ENCODE data around the gene SPPL3.

The SPPL3 gene

DNA sequence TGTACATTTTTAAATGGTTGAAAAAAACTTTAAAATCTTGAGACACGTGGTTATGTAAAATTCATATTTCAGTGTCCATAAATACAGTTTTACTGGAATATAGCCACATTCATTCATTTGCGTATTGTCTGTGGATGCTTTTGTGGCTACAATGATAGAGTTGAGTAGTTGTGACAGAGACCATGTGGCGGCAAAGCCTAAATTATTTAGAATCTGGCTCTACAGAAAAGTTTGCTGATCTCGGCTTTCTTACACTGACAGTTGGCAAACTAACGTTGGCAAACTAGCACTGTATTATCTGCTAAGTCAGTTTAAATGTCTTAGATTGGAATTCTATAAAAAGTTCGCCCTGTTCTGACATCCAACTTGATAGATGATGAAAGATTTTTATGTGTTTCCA, 191.5 kb downstream of the SPPL3 start:
- no peak for DNase-seq (ENCODE audit: low read depth, low spot score)
- no peak overlapping the region for H3K27ac ChIP-seq
